Cardiac muscle cell (in vitro differentiated cells and primary cell): ENCODE results near the gene OTUB2. TPM values are rescaled to one million over a fixed set of nuclear protein-coding genes. Genes with fewer than 3 reads are reported as not detected.
A peak's percentile ranks its signal among the peaks of the same experiment; 100 is the strongest.

ENCODE experiments used
- DNase-seq, 2 donors: peaks; one replicate each; pipeline versions ENCODE4 v3.0.0 to v3.0.0-alpha.2; 2010 to 2017; ENCODE audit warnings: low read depth in 1 of 2, low spot score in 1 of 2
- H3K27ac ChIP-seq: fragments of 200-600 bp; sonication (generic); 2 replicates; pipeline ENCODE4 v1.5.1; 2016
- H3K27me3 ChIP-seq: fragments of 200-600 bp; sonication (generic); 2 replicates; pipeline ENCODE4 v1.6.0; 2016; ENCODE audit warnings: control low read depth
- H3K36me3 ChIP-seq: fragments of 200-600 bp; sonication (generic); 2 replicates; pipeline ENCODE4 v1.5.1; 2016; ENCODE audit warnings: control low read depth
- H3K4me1 ChIP-seq: fragments of 200-600 bp; sonication (generic); 2 replicates; pipeline ENCODE4 v1.8.1; 2017; ENCODE audit warnings: low read depth, mild to moderate bottlenecking, mixed run types
- H3K4me3 ChIP-seq: fragments of 200-600 bp; sonication (generic); 2 replicates; pipeline ENCODE4 v1.5.1; 2016; ENCODE audit warnings: mild to moderate bottlenecking
- H3K9me3 ChIP-seq: fragments of 200-600 bp; sonication (generic); 2 replicates; pipeline ENCODE4 v1.5.1; 2017; ENCODE audit warnings: low read depth, mild to moderate bottlenecking, control low read depth
- polyA plus RNA-seq: library from polyadenylated mRNA; unstranded; fragments of >200 nt; fragmentation: Nextera tagmentation; extraction: Ambion mirVana; gene quantifications from 2 replicates; pipeline ENCODE4 v1.2.1, GENCODE V29; 2016
- total RNA-seq: library from RNA; depleted of rRNA; stranded (reverse); fragments of >200 nt; gene quantifications from 2 replicates; pipeline ENCODE4 v1.2.3, GENCODE V29; 2016
- TF ChIP-seq, protein P1 (sequence below): IDR thresholded peaks from 2 replicates; pipeline ENCODE4 v1.5.1; 2012; ENCODE audit warnings: low read depth, mild to moderate bottlenecking, low read length

OTUB2 gene
- total and polyA plus RNA-seq, 2 experiments from 2014 or later: 4.1 to 4.4 TPM

DNA sequence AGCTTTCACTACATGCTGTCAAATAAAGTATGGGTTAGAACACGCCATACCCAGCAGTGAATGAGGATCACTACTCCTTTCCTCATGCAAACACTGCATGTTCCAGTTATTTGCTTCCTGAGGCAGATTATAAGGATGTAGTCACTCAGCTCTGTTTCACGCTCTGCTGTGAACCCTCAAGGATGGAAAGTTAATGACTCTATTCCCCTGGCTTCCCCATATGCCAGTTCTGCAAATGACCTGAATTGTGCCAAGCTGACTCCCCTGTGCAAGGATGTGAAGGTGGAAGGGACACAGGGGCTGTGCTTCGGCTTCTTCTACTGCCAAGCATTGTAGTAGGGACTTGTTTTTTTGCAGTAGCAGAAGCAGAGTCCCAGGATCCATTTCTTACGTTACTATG lies 61.8 kb downstream of the OTUB2 start:
- no peak overlapping the region for H3K4me3 ChIP-seq
- TF ChIP-seq, protein P1, sequence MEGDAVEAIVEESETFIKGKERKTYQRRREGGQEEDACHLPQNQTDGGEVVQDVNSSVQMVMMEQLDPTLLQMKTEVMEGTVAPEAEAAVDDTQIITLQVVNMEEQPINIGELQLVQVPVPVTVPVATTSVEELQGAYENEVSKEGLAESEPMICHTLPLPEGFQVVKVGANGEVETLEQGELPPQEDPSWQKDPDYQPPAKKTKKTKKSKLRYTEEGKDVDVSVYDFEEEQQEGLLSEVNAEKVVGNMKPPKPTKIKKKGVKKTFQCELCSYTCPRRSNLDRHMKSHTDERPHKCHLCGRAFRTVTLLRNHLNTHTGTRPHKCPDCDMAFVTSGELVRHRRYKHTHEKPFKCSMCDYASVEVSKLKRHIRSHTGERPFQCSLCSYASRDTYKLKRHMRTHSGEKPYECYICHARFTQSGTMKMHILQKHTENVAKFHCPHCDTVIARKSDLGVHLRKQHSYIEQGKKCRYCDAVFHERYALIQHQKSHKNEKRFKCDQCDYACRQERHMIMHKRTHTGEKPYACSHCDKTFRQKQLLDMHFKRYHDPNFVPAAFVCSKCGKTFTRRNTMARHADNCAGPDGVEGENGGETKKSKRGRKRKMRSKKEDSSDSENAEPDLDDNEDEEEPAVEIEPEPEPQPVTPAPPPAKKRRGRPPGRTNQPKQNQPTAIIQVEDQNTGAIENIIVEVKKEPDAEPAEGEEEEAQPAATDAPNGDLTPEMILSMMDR: no peak

DNA sequence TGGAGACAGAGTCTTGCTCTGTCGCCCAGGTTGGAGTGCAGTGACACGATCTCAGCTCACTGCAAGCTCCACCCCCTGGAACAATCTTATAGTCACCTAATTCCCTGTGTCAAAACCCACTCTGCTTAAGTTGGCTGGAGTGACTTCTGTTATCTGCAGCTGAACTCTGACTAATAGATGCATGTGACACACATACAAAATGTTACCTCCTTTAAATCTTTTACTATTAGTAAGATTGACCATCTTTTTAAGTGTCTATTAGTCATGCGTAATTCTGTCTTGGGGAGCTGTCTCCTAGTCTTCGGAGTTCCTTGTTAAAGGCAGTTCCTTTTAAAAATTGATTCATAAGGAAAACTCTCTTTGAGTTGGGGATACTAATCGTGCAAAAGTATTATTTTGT lies 62.4 kb downstream of the OTUB2 start:
- peak in 1 of 2 donors; percentile 28 for DNase-seq
- Histone ChIP-seq H3K4me1 (peaks cover 44% of the 10 kb centered on the region), H3K27me3 (no peaks in the 10 kb centered on the region), H3K36me3 (no peaks in the 10 kb centered on the region), H3K4me3 (no peak overlapping the region), H3K27ac (peak overlapping the region; percentile 92), H3K9me3 (no peaks in the 10 kb centered on the region)
- TF ChIP-seq, protein P1: no peak

More for the DNA sequence above, 61.8 kb downstream of the OTUB2 start:
- H3K9me3 ChIP-seq: no peaks in the 10 kb centered on the region
- H3K4me1 ChIP-seq: peaks cover 44% of the 10 kb centered on the region
- no peaks in the 10 kb centered on the region for H3K36me3 ChIP-seq
- H3K27me3 ChIP-seq: no peaks in the 10 kb centered on the region
- DNase-seq: no peak
- H3K27ac ChIP-seq: peak overlapping the region; percentile 92

DNA sequence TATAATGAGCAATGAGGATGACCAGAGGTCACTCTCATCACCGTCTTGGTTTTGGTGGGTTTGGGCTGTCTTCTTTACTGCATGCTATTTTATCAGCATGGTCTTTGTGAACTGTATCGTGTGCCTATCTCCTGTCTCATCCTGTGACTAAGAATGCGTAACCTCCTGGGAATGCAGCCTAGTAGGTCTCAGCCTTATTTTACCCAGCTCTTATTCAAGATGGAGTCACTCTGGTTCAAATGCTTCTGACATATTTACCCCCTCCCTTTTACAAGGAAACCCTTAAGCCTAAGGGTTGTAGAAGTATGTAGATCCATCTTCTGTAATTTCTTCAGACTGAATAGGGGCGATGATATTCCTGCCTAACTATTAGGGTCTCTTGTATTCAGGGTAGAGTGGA lies 63.3 kb downstream of the OTUB2 start:
- H3K4me1 ChIP-seq: peaks cover 46% of the 10 kb centered on the region
- no peaks in the 10 kb centered on the region for H3K9me3 ChIP-seq
- no peaks in the 10 kb centered on the region for H3K36me3 ChIP-seq
- DNase-seq: no peak
- peak overlapping the region; percentile 92 for H3K27ac ChIP-seq
- no peaks in the 10 kb centered on the region for H3K27me3 ChIP-seq
- TF ChIP-seq, protein P1: no peak
- no peak overlapping the region for H3K4me3 ChIP-seq

DNA sequence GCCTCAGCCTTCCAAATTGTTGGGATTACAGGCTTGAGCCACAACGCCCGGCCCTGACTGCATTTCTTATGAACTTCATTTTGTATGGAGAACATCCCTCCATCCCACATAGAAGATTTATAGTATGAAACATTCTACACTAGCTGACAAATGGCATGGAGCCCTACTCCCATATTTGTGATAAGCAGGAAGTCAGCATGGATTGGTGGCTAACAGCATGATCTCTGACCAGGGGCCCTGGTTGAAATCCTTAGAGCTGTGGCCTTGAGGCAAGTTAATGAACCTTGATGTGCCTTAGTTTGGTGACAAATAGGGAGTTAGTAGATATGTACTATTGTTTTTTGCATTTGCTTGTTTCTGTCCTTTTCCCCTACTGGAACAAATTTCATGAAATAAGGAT lies 67.3 kb downstream of the OTUB2 start:
- TF ChIP-seq, protein P1: no peak
- no peaks in the 10 kb centered on the region for H3K9me3 ChIP-seq
- H3K36me3 ChIP-seq: no peaks in the 10 kb centered on the region
- H3K4me3 ChIP-seq: no peak overlapping the region
- no peaks in the 10 kb centered on the region for H3K27me3 ChIP-seq
- peaks cover 33% of the 10 kb centered on the region for H3K4me1 ChIP-seq
- DNase-seq: no peak
- peak overlapping the region; percentile 78 for H3K27ac ChIP-seq

DNA sequence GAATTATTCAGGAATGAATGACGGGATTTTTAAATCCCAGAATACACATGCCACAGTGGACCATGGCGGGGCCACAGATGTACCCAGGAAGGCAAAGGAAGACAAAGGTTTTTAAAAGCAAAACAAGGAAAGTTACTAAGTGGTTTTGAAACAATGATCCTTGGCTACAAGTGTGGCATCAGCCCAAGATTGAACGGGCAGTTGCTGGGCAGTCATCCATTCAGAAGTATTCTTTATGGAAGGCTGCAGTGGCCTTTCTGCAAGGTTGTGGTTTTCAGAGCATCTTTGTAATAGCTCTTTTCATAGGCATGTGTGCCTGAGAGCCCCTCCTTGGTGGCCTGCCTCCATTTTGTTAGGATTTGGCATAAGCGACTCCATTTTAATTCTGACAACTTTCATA lies 71.0 kb downstream of the OTUB2 start:
- Histone ChIP-seq H3K27ac (no peak overlapping the region), H3K27me3 (no peaks in the 10 kb centered on the region), H3K36me3 (no peaks in the 10 kb centered on the region), H3K9me3 (no peaks in the 10 kb centered on the region), H3K4me1 (peaks cover 10% of the 10 kb centered on the region), H3K4me3 (no peak overlapping the region)
- no peak for DNase-seq
- TF ChIP-seq, protein P1: no peak

Other genes with a start within 250 kb of the OTUB2 start
- gene PRIMA1, start 237.9 kb upstream of the OTUB2 start, total RNA-seq: 2.6 and 5.7 TPM in 2 replicates
- 0.53 and 2.1 TPM in 2 replicates for gene PRIMA1, start 237.9 kb upstream of the OTUB2 start, polyA plus RNA-seq
- not detected in 2 replicates for gene FAM181A, start 99.0 kb upstream of the OTUB2 start, total RNA-seq
- 0.16 TPM in 1 of 2 replicates, not detected in the other for gene FAM181A, start 99.0 kb upstream of the OTUB2 start, polyA plus RNA-seq
- 208 and 240 TPM in 2 replicates for gene ASB2, start 49.8 kb upstream of the OTUB2 start, total RNA-seq
- 165 and 191 TPM in 2 replicates for gene ASB2, start 49.8 kb upstream of the OTUB2 start, polyA plus RNA-seq
- gene CCDC197, start 29.0 kb upstream of the OTUB2 start, total RNA-seq: not detected in 2 replicates
- 0.21 TPM in 1 of 2 replicates, not detected in the other for gene CCDC197, start 29.0 kb upstream of the OTUB2 start, polyA plus RNA-seq
- 167 and 188 TPM in 2 replicates for gene DDX24, start 54.9 kb downstream of the OTUB2 start, total RNA-seq
- 227 and 272 TPM in 2 replicates for gene DDX24, start 54.9 kb downstream of the OTUB2 start, polyA plus RNA-seq
- gene IFI27L1, start 55.0 kb downstream of the OTUB2 start, total RNA-seq: 70.1 and 75.5 TPM in 2 replicates
- gene IFI27L1, start 55.0 kb downstream of the OTUB2 start, polyA plus RNA-seq: 95.4 and 111 TPM in 2 replicates
- gene IFI27, start 84.4 kb downstream of the OTUB2 start, total RNA-seq: 1.9 and 2.6 TPM in 2 replicates
- 6.6 and 9.1 TPM in 2 replicates for gene IFI27, start 84.4 kb downstream of the OTUB2 start, polyA plus RNA-seq
- 257 and 537 TPM in 2 replicates for gene IFI27L2, start 103.3 kb downstream of the OTUB2 start, total RNA-seq
- gene IFI27L2, start 103.3 kb downstream of the OTUB2 start, polyA plus RNA-seq: 251 and 283 TPM in 2 replicates
- gene PPP4R4, start 148.0 kb downstream of the OTUB2 start, total RNA-seq: 0.78 and 9.8 TPM in 2 replicates
- gene PPP4R4, start 148.0 kb downstream of the OTUB2 start, polyA plus RNA-seq: 0.59 and 0.77 TPM in 2 replicates